Measurements from ENCODE around the gene CTNNA3. TPM values are rescaled to one million over a fixed set of nuclear protein-coding genes. Genes with fewer than 3 reads are reported as not detected.
A peak's percentile ranks its signal among the peaks of the same experiment; 100 is the strongest.

Gene CTNNA3
- total RNA-seq, 1 experiment from 2014 or later, result 0.20 TPM

GRCh38 chr10:66283874-66284464 is 1412.0 kb downstream of the CTNNA3 start:
- peak in 1 of 2 experiments; percentile 40 for DNase-seq
- POLR2A ChIA-PET, result no interaction called here
- no TSS peak for BruUV-seq (replicated peaks)
- no peak overlapping the region for H3K4me3 Mint-ChIP-seq (ENCODE audit: unreplicated experiment)
- no peaks in the 10 kb centered on the region for H3K4me1 Mint-ChIP-seq (ENCODE audit: low read depth, unreplicated experiment)
- H3K4me1 ChIP-seq, result peaks cover 10% of the 10 kb centered on the region
- intact Hi-C loops (cut with micrococcal nuclease; ENCODE audit: unreplicated experiment), result no loop called here
- no peak overlapping the region for H3K4me3 ChIP-seq (ENCODE audit: low read depth, low read length)
- H3K36me3 Mint-ChIP-seq (ENCODE audit: insufficient read depth, unreplicated experiment), result no peaks in the 10 kb centered on the region
- peaks cover 4% of the 10 kb centered on the region; the same call in 1 of the 2 replicates for H3K9me3 ChIP-seq
- H3K27me3 Mint-ChIP-seq (ENCODE audit: insufficient read depth, unreplicated experiment), result no peaks in the 10 kb centered on the region
- no peak for TF ChIP-seq CTCF (IDR thresholded peaks at IDR 0.05; ENCODE audit: insufficient read depth in 1 of 2, low read depth in 1 of 2, low read length in 1 of 2, severe bottlenecking in 1 of 2, unreplicated experiment in 1 of 2)
- CTCF ChIA-PET, result no interaction called here
- no peak overlapping the region for H3K27ac Mint-ChIP-seq (ENCODE audit: unreplicated experiment)
- H3K27me3 ChIP-seq (replicated peaks; ENCODE audit: control insufficient read depth, insufficient read depth, low read length), result no peaks in the 10 kb centered on the region
- no peaks in the 10 kb centered on the region for H3K9me3 Mint-ChIP-seq (ENCODE audit: unreplicated experiment)
- no peaks in the 10 kb centered on the region for H3K36me3 ChIP-seq (ENCODE audit: control insufficient read depth, insufficient read depth, low read length)

- H3K36me3 Mint-ChIP-seq (ENCODE audit: insufficient read depth, unreplicated experiment), result no peaks in the 10 kb centered on the region
- Histone ChIP-seq H3K36me3 (ENCODE audit: control insufficient read depth, insufficient read depth, low read length) (no peaks in the 10 kb centered on the region), H3K27me3 (replicated peaks; ENCODE audit: control insufficient read depth, insufficient read depth, low read length) (no peaks in the 10 kb centered on the region), H3K9me3 (peaks cover 4% of the 10 kb centered on the region; the same call in 1 of the 2 replicates), H3K4me3 (ENCODE audit: low read depth, low read length) (no peak overlapping the region), H3K4me1 (peaks cover 10% of the 10 kb centered on the region)
- H3K27ac Mint-ChIP-seq (ENCODE audit: unreplicated experiment), result no peak overlapping the region
- no TSS peak for BruUV-seq (replicated peaks)
- POLR2A ChIA-PET, result no interaction called here
- H3K4me1 Mint-ChIP-seq (ENCODE audit: low read depth, unreplicated experiment), result no peaks in the 10 kb centered on the region
- no peaks in the 10 kb centered on the region for H3K9me3 Mint-ChIP-seq (ENCODE audit: unreplicated experiment)
- no peak for DNase-seq
- no peak for TF ChIP-seq CTCF (IDR thresholded peaks at IDR 0.05; ENCODE audit: insufficient read depth in 1 of 2, low read depth in 1 of 2, low read length in 1 of 2, severe bottlenecking in 1 of 2, unreplicated experiment in 1 of 2)
- no peak overlapping the region for H3K4me3 Mint-ChIP-seq (ENCODE audit: unreplicated experiment)
- intact Hi-C loops (cut with micrococcal nuclease; ENCODE audit: unreplicated experiment), result no loop called here
- no peaks in the 10 kb centered on the region for H3K27me3 Mint-ChIP-seq (ENCODE audit: insufficient read depth, unreplicated experiment)
- CTCF ChIA-PET, result no interaction called here
Measured at GRCh38 chr10:66283064-66283463, 1412.9 kb downstream of the CTNNA3 start.

GRCh38 chr10:66281327-66281726 is 1414.7 kb downstream of the CTNNA3 start:
- no peak for DNase-seq
- intact Hi-C loops (cut with micrococcal nuclease; ENCODE audit: unreplicated experiment), result no loop called here
- H3K9me3 Mint-ChIP-seq (ENCODE audit: unreplicated experiment), result no peaks in the 10 kb centered on the region
- H3K27ac Mint-ChIP-seq (ENCODE audit: unreplicated experiment), result no peak overlapping the region
- H3K27me3 ChIP-seq (replicated peaks; ENCODE audit: control insufficient read depth, insufficient read depth, low read length), result no peaks in the 10 kb centered on the region
- peaks cover 4% of the 10 kb centered on the region; the same call in 1 of the 2 replicates for H3K9me3 ChIP-seq
- POLR2A ChIA-PET, result no interaction called here
- no peaks in the 10 kb centered on the region for H3K36me3 Mint-ChIP-seq (ENCODE audit: insufficient read depth, unreplicated experiment)
- H3K4me3 ChIP-seq (ENCODE audit: low read depth, low read length), result no peak overlapping the region
- no peaks in the 10 kb centered on the region for H3K27me3 Mint-ChIP-seq (ENCODE audit: insufficient read depth, unreplicated experiment)
- H3K4me1 Mint-ChIP-seq (ENCODE audit: low read depth, unreplicated experiment), result no peaks in the 10 kb centered on the region
- no TSS peak for BruUV-seq (replicated peaks)
- no peaks in the 10 kb centered on the region for H3K36me3 ChIP-seq (ENCODE audit: control insufficient read depth, insufficient read depth, low read length)
- peaks cover 10% of the 10 kb centered on the region for H3K4me1 ChIP-seq
- TF ChIP-seq CTCF (IDR thresholded peaks at IDR 0.05; ENCODE audit: insufficient read depth in 1 of 2, low read depth in 1 of 2, low read length in 1 of 2, severe bottlenecking in 1 of 2, unreplicated experiment in 1 of 2), result no peak
- CTCF ChIA-PET, result no interaction called here
- no peak overlapping the region for H3K4me3 Mint-ChIP-seq (ENCODE audit: unreplicated experiment)

All from Caco-2 (cell line).